GM18526 (cell line): ENCODE results near the gene NDUFAF8.

Experiments
- POLR2A ChIP-seq: IDR thresholded peaks from 3 replicates; pipeline ENCODE4 v1.6.1; 2011; ENCODE audit not compliant: insufficient read length; ENCODE audit errors: extremely low read depth

The NDUFAF8 gene

DNA sequence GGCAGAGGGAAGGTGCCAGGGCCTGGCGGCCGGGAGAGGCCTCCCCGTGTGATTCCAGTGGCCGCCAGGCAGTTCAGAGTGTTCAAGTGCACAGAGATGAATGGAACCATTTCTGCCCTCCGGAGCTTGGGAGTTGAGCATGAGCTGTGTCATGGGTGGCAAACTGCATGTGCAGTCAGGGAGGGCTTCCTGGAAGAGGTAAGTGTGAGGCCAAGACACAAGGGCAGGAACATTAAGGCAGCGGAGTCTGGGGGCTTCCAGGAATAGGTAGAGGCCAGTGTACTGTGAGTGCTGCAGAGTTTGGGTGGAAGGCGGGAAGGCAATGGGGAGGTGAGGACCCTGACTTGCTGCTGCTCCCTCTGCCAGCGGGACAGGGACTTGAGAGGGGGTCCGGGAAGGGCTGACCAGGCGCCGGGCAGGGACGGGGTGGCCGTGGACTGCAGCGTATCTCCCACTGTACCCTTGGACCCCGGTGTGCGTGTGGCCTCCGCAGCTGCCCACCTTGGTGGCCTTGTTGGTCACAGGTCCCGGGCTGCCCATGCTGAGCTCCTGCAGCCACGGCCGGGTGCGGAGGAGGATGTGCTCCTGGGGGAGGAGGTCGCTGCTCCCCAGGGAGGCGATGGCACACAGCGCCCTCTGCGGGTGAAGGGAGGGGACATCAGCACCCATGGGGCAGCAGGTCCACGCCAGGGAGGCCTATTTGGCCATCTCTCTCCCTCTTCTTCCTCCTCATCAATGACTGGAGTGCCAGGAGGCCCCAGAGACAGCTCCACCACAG lies 8.9 kb upstream of the NDUFAF8 start:
- no peak for TF ChIP-seq POLR2A

DNA sequence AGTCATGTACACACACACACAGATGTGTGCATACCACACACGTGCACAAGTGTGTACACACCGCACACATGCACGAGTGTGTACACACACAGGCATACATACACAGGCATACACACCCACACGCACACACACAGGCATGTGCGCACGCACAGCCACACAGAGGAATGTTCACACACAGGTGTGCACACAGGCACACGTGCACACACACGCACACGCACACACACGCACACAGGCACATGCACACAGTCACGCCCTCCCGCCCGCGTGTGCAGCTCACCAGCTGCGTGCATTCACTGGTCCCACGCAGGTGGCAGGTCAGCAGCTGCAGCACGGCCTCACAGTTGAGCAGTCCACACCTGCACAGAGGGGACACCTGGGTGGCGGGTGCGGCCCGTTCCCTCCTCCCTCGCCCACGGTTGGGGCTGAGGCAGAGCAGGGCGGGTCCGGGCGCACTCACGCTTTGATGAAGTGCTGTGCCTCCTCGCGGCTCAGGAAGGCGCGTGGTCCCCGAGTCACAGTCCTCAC lies 7.9 kb upstream of the NDUFAF8 start:
- no peak for TF ChIP-seq POLR2A

- no peak for TF ChIP-seq POLR2A
Observed at GRCh38 chr17:81231766-81232581, 7.1 kb upstream of the NDUFAF8 start.

GRCh38 chr17:81232616-81233241 lies 6.4 kb upstream of the NDUFAF8 start:
- no peak for TF ChIP-seq POLR2A

DNA sequence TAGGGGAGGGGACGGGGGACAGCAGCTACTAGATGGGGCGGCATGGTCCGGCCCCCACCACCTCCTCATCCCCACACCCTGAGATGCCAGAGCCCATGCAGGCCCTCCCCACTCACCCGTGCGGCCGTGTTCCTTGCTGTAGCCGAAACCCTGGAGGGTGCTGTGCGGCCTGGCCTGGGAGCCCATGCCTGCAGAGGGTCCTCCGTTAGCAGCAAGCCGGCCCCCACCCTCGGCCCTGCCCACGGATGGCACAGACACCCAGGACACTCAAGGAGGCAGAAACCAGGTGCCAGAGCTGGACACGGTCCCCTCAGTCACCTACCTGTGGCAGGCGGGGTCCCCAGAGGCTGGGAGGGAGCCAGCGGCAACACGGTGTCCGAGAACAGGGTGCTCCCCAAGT lies 5.8 kb upstream of the NDUFAF8 start:
- no peak for TF ChIP-seq POLR2A

- TF ChIP-seq POLR2A: no peak
Observed at GRCh38 chr17:81233811-81234505, 5.2 kb upstream of the NDUFAF8 start.

GRCh38 chr17:81234506-81234855 lies 4.6 kb upstream of the NDUFAF8 start:
- no peak for TF ChIP-seq POLR2A

GRCh38 chr17:81234940-81235821 lies 3.9 kb upstream of the NDUFAF8 start:
- no peak for TF ChIP-seq POLR2A

GRCh38 chr17:81235822-81236740 lies 3.0 kb upstream of the NDUFAF8 start:
- TF ChIP-seq POLR2A: no peak

DNA sequence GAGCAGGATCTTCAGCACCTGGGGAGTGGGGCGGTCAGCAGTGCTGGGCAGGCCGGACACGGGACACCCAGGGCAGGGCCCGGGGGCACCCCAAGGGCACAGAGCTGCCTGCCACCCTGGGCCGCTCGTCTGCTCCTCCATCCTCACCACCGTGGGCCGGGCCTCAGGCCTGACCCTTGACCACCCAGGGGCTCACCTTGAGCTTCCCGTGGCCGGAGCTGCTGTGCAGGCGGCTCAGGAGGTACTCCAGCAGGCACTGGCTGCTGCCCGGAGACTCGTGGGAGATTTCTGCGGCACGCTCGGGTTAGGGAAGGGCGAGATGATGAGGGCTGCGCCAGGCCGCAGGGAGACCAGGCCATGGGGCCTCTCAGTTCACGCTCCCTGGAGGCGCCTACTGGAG lies 2.3 kb upstream of the NDUFAF8 start:
- no peak for TF ChIP-seq POLR2A

DNA sequence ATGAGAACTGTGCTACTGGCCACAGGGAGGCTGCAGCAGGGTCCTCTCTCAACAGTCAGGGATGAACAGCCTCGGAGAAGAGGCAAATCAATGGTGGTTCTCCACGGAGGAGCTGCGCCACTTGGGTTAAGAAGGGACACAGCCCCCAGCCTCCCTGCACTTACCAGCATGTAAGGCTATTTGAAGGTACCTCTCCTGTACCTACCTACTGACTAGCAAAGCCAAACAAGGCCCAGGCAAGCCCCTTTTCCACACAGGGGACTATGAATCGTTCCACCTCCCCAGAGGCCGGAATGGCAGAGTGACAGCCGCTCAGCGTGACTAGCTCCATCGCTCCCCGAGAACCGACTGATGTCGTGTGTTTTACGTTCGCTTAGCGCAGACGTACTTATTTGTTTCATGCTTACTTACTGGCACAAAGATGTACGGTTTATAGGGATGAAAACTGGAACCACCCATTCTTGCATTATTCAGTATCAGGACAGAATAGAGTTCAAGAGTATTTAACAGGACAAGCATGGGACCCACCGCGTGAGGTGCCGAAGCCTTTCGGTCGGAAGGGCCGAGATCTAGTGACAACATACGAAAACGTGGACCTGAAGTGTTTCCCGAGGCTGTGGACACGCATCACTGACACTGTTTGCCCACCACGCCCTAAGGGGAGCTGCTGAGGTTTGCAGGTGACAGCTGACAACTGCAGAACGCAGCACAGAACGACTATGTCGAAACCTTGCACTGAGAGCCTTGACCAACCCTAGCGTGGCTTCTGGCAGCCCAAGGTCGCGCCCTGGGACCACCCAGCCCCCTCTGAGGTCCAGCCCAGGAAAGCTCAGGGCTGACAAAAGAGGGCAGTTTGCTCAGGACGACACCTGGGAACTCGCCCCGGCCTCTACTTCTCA lies 1.3 kb upstream of the NDUFAF8 start:
- TF ChIP-seq POLR2A: no peak

- TF ChIP-seq POLR2A: no peak
Observed at GRCh38 chr17:81238490-81238814, 666 bp upstream of the NDUFAF8 start.
